WTC11 (cell line): Measurements from ENCODE around the gene KCNMA1. TPM values are rescaled to one million over a fixed set of nuclear protein-coding genes. Genes with fewer than 3 reads are reported as not detected.
"Not testable (repeated sequence)": the region's sequence is repeated elsewhere in the genome, so short reads cannot be mapped to it uniquely, and the experiment has no call there.

Experiments
- ATAC-seq: fragments of 200-7000 bp; cut with Tn5 transposase; 2 replicates; pipeline ENCODE4 v1.10.0; 2021; ENCODE audit warnings: mild to moderate bottlenecking, moderate library complexity
- CTCF ChIA-PET: fragments of 300-600 bp; sonication (Branson Sonifier 250); formaldehyde crosslinking; loops from one replicate; lab custom pipeline; 2021; ENCODE audit warnings: antibody characterized with exemption; lab: Charles Lee
- POLR2A ChIA-PET: fragments of 350-600 bp; sonication (Branson Sonifier 250); formaldehyde crosslinking; loops from one replicate; lab custom pipeline; 2021; ENCODE audit warnings: antibody characterized with exemption; lab: Charles Lee
- DNase-seq: peaks from one replicate; pipeline ENCODE4 v3.0.0; 2021; ENCODE audit warnings: low spot score
- H3K27ac Mint-ChIP-seq: 2 replicates; pipeline ENCODE4 v1.8.0; 2021; ENCODE audit warnings: mixed read lengths
- H3K27me3 Mint-ChIP-seq: 2 replicates; pipeline ENCODE4 v1.8.0; 2021; ENCODE audit warnings: low read depth, mild to moderate bottlenecking, moderate library complexity, mixed read lengths
- H3K36me3 Mint-ChIP-seq: 2 replicates; pipeline ENCODE4 v1.8.0; 2021; ENCODE audit warnings: mixed read lengths
- H3K4me1 Mint-ChIP-seq: 2 replicates; pipeline ENCODE4 v1.8.0; 2022; ENCODE audit warnings: mixed read lengths
- H3K4me3 Mint-ChIP-seq: 2 replicates; pipeline ENCODE4 v1.8.0; 2021; ENCODE audit warnings: mild to moderate bottlenecking, moderate library complexity, mixed read lengths
- H3K9me3 Mint-ChIP-seq: 2 replicates; pipeline ENCODE4 v1.8.0; 2021; ENCODE audit warnings: mixed read lengths
- ARID4B ChIP-seq: sonication (generic); formaldehyde crosslinking; IDR thresholded peaks from 2 replicates; pipeline ENCODE4 v1.8.0; 2023; ENCODE audit warnings: missing genetic modification reagents, mild to moderate bottlenecking, borderline replicate concordance
- CBFB ChIP-seq: sonication (generic); formaldehyde crosslinking; IDR thresholded peaks from 2 replicates; pipeline ENCODE4 v1.8.1; 2022; ENCODE audit warnings: mild to moderate bottlenecking, low read depth, missing genetic modification reagents
- CDX4 ChIP-seq: fragments of 250-450 bp; sonication (Bioruptor Pico); IDR thresholded peaks from 2 replicates; pipeline ENCODE4 v1.9.0; 2021; ENCODE audit warnings: moderate library complexity, mild to moderate bottlenecking, inconsistent platforms, borderline replicate concordance
- CREM ChIP-seq: sonication (generic); formaldehyde crosslinking; IDR thresholded peaks from 2 replicates; pipeline ENCODE4 v1.8.1; 2022; ENCODE audit warnings: mild to moderate bottlenecking, missing genetic modification reagents, moderate library complexity
- GABPB1 ChIP-seq: sonication (generic); formaldehyde crosslinking; IDR thresholded peaks from 2 replicates; pipeline ENCODE4 v1.8.1; 2023; ENCODE audit warnings: mild to moderate bottlenecking, missing genetic modification reagents
- IRF2 ChIP-seq: sonication (generic); formaldehyde crosslinking; IDR thresholded peaks from 2 replicates; pipeline ENCODE4 v1.8.0; 2022; ENCODE audit warnings: low read depth, missing genetic modification reagents, borderline replicate concordance
- NFATC4 ChIP-seq: fragments of 250-450 bp; sonication (Bioruptor Pico); IDR thresholded peaks from 2 replicates; pipeline ENCODE4 v1.9.0; 2021; ENCODE audit warnings: mild to moderate bottlenecking
- NFE2L1 ChIP-seq: sonication (generic); formaldehyde crosslinking; IDR thresholded peaks from 2 replicates; pipeline ENCODE4 v1.8.1; 2023; ENCODE audit warnings: missing genetic modification reagents
- NR1H2 ChIP-seq: sonication (generic); formaldehyde crosslinking; IDR thresholded peaks from 2 replicates; pipeline ENCODE4 v1.9.0; 2021; ENCODE audit warnings: mild to moderate bottlenecking, moderate library complexity, missing genetic modification reagents
- SOX15 ChIP-seq: fragments of 250-450 bp; sonication (Bioruptor Pico); IDR thresholded peaks from 2 replicates; pipeline ENCODE4 v1.9.0; 2021; ENCODE audit warnings: mild to moderate bottlenecking
- TCF7 ChIP-seq: sonication (generic); formaldehyde crosslinking; IDR thresholded peaks from 2 replicates; pipeline ENCODE4 v1.8.0; 2022; ENCODE audit warnings: mild to moderate bottlenecking, low read depth, missing genetic modification reagents, moderate library complexity
- ZNF232 ChIP-seq: sonication (generic); formaldehyde crosslinking; IDR thresholded peaks from 2 replicates; pipeline ENCODE4 v1.8.0; 2022; ENCODE audit warnings: mild to moderate bottlenecking, missing genetic modification reagents
- total RNA-seq: library from RNA; stranded (reverse); gene quantifications from 3 replicates; pipeline ENCODE4 v1.2.3, GENCODE V29; 2021
- TF ChIP-seq, protein P1 (sequence below): sonication (generic); formaldehyde crosslinking; IDR thresholded peaks from 2 replicates; pipeline ENCODE4 v1.8.1; 2022; ENCODE audit warnings: missing genetic modification reagents, borderline replicate concordance
- TF ChIP-seq, protein P2 (sequence below): sonication (generic); formaldehyde crosslinking; IDR thresholded peaks from 2 replicates; pipeline ENCODE4 v1.8.1; 2022; ENCODE audit warnings: low read depth, missing genetic modification reagents, borderline replicate concordance
- TF ChIP-seq, protein P3 (sequence below): sonication (generic); formaldehyde crosslinking; IDR thresholded peaks from 2 replicates; pipeline ENCODE4 v1.8.1; 2023; ENCODE audit warnings: mild to moderate bottlenecking, missing genetic modification reagents, moderate library complexity
- TF ChIP-seq, protein P4 (sequence below): sonication (generic); formaldehyde crosslinking; IDR thresholded peaks from 2 replicates; pipeline ENCODE4 v1.8.1; 2023; ENCODE audit warnings: mild to moderate bottlenecking, moderate library complexity, missing genetic modification reagents

KCNMA1 gene
- total RNA-seq, 1 experiment from 2014 or later = 7.3 TPM

- H3K27ac Mint-ChIP-seq = no peak overlapping the region
- CTCF ChIA-PET = interaction anchor here (0.7 to 3.6 kb wide), 24 partner anchors 9 to 377 kb away, joined by 3 to 14 read pairs (median 4); partner anchors contain the start of gene KCNMA1
- DNase-seq = peak; percentile 96
- POLR2A ChIA-PET = no interaction called here
- H3K4me1 Mint-ChIP-seq = peaks cover 45% of the 10 kb centered on the region
- no peak overlapping the region for H3K4me3 Mint-ChIP-seq
- peak; percentile 89 for ATAC-seq
- H3K36me3 Mint-ChIP-seq = no peaks in the 10 kb centered on the region
- no peaks in the 10 kb centered on the region for H3K9me3 Mint-ChIP-seq
- TF ChIP-seq NR1H2 (CRISPR knock-in tag) (no peak), IRF2 (CRISPR knock-in tag) (no peak), TCF7 (no peak), CDX4 (CRISPR knock-in tag) (no peak), NFE2L1 (CRISPR knock-in tag) (no peak)
- no peaks in the 10 kb centered on the region for H3K27me3 Mint-ChIP-seq
Observed at GRCh38 chr10:77391605-77392235, 245.9 kb downstream of the KCNMA1 start.

DNA sequence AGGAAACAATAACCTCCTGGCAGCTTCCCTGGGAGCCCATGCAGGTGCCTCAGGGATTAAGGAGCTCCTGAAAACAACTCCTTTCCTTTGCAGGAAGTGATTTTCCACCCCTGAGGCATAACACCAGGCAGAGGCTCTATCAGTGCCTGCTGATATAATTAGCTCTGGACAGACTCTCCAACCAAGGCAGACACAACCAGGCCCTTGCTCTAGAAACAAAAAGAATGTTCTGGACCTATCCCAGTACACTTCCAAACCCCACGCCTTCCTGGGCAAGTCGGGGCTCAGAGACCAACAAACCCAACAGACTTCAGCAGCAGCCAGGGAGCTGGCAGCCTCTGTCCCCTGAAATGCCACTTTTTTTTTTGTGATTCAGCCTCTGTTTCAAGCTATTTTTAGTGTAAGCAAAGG is 247.1 kb downstream of the KCNMA1 start:
- Mint-ChIP-seq H3K27me3 (no peaks in the 10 kb centered on the region), H3K36me3 (no peaks in the 10 kb centered on the region), H3K4me1 (peaks cover 48% of the 10 kb centered on the region), H3K27ac (no peak overlapping the region), H3K4me3 (no peak overlapping the region), H3K9me3 (no peaks in the 10 kb centered on the region)
- no peak for ATAC-seq
- TF ChIP-seq TCF7 (no peak), ARID4B (no peak), NR1H2 (CRISPR knock-in tag) (no peak), GABPB1 (CRISPR knock-in tag) (no peak), NFATC4 (CRISPR knock-in tag) (no peak), CREM (CRISPR knock-in tag) (no peak)
- TF ChIP-seq, protein P1, sequence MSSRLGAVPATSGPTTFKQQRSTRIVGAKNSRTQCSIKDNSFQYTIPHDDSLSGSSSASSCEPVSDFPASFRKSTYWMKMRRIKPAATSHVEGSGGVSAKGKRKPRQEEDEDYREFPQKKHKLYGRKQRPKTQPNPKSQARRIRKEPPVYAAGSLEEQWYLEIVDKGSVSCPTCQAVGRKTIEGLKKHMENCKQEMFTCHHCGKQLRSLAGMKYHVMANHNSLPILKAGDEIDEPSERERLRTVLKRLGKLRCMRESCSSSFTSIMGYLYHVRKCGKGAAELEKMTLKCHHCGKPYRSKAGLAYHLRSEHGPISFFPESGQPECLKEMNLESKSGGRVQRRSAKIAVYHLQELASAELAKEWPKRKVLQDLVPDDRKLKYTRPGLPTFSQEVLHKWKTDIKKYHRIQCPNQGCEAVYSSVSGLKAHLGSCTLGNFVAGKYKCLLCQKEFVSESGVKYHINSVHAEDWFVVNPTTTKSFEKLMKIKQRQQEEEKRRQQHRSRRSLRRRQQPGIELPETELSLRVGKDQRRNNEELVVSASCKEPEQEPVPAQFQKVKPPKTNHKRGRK = no peak
- POLR2A ChIA-PET = no interaction called here
- CTCF ChIA-PET = interaction anchor here (1.1 to 2.3 kb wide), 10 partner anchors 8 to 366 kb away, joined by 3 to 9 read pairs (median 5); no protein-coding TSS in a partner anchor
- no peak for DNase-seq

GRCh38 chr10:77388571-77389100 is 249.0 kb downstream of the KCNMA1 start:
- ATAC-seq = no peak
- TF ChIP-seq SOX15 (CRISPR knock-in tag) (no peak), CBFB (no peak), NR1H2 (CRISPR knock-in tag) (no peak), GABPB1 (CRISPR knock-in tag) (no peak), ZNF232 (CRISPR knock-in tag) (no peak)
- TF ChIP-seq, protein P2, sequence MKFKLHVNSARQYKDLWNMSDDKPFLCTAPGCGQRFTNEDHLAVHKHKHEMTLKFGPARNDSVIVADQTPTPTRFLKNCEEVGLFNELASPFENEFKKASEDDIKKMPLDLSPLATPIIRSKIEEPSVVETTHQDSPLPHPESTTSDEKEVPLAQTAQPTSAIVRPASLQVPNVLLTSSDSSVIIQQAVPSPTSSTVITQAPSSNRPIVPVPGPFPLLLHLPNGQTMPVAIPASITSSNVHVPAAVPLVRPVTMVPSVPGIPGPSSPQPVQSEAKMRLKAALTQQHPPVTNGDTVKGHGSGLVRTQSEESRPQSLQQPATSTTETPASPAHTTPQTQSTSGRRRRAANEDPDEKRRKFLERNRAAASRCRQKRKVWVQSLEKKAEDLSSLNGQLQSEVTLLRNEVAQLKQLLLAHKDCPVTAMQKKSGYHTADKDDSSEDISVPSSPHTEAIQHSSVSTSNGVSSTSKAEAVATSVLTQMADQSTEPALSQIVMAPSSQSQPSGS (CRISPR knock-in tag) = no peak
- TF ChIP-seq, protein P3, sequence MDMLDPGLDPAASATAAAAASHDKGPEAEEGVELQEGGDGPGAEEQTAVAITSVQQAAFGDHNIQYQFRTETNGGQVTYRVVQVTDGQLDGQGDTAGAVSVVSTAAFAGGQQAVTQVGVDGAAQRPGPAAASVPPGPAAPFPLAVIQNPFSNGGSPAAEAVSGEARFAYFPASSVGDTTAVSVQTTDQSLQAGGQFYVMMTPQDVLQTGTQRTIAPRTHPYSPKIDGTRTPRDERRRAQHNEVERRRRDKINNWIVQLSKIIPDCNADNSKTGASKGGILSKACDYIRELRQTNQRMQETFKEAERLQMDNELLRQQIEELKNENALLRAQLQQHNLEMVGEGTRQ = no peak
- TF ChIP-seq, protein P4, sequence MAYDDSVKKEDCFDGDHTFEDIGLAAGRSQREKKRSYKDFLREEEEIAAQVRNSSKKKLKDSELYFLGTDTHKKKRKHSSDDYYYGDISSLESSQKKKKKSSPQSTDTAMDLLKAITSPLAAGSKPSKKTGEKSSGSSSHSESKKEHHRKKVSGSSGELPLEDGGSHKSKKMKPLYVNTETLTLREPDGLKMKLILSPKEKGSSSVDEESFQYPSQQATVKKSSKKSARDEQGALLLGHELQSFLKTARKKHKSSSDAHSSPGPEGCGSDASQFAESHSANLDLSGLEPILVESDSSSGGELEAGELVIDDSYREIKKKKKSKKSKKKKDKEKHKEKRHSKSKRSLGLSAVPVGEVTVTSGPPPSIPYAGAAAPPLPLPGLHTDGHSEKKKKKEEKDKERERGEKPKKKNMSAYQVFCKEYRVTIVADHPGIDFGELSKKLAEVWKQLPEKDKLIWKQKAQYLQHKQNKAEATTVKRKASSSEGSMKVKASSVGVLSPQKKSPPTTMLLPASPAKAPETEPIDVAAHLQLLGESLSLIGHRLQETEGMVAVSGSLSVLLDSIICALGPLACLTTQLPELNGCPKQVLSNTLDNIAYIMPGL (CRISPR knock-in tag) = no peak
- H3K4me1 Mint-ChIP-seq = peaks cover 48% of the 10 kb centered on the region
- POLR2A ChIA-PET = interaction anchor here (0.7 kb wide), 1 partner anchor 174 kb away, joined by 6 read pairs; no protein-coding TSS in a partner anchor
- CTCF ChIA-PET = no interaction called here
- DNase-seq = no peak
- H3K9me3 Mint-ChIP-seq = no peaks in the 10 kb centered on the region
- no peaks in the 10 kb centered on the region for H3K27me3 Mint-ChIP-seq
- H3K27ac Mint-ChIP-seq = no peak overlapping the region
- no peak overlapping the region for H3K4me3 Mint-ChIP-seq
- no peaks in the 10 kb centered on the region for H3K36me3 Mint-ChIP-seq

DNA sequence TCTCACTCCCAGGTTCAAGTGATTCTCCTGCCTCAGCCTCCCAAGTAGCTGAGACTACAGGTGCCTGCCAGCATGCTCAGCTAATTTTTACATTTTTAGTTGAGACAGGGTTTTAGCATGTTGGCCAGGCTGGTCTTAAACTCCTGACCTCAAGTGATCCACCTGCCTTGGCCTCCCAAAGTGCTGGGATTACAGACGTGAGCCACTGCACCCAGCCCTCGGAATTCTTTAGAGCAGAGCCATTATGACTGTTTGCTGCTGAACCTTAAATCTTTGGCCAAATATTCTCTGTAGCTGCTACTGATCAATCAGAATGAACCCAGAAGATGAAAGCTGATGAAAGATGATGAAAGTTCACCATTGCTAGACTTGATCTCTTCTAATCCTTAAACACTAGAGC is 249.9 kb downstream of the KCNMA1 start:
- DNase-seq, H3K27me3 Mint-ChIP-seq, H3K27ac Mint-ChIP-seq, H3K36me3 Mint-ChIP-seq, H3K9me3 Mint-ChIP-seq, ATAC-seq, H3K4me3 Mint-ChIP-seq: not testable (repeated sequence)
- CTCF ChIA-PET = interaction anchor here (1.3 to 1.9 kb wide), 2 partner anchors 213 to 324 kb away, joined by 3 to 4 read pairs; no protein-coding TSS in a partner anchor
- POLR2A ChIA-PET = interaction anchor here (0.7 kb wide), 1 partner anchor 175 kb away, joined by 6 read pairs; no protein-coding TSS in a partner anchor
- peaks cover 45% of the 10 kb centered on the region for H3K4me1 Mint-ChIP-seq
